Keratinocyte (primary cell): ENCODE data around the gene DEXI. TPM values are rescaled to one million over a fixed set of nuclear protein-coding genes. Genes with fewer than 3 reads are reported as not detected.
"Not testable (repeated sequence)": the region's sequence is repeated elsewhere in the genome, so short reads cannot be mapped to it uniquely, and the experiment has no call there.

ENCODE experiments used
- DNase-seq: peaks from one replicate; pipeline ENCODE4 v3.0.0-alpha.2; 2011; ENCODE audit warnings: low read depth, missing footprints, low spot score
- FAIRE-seq: peaks from 2 replicates; lab custom pipeline; 2011; peaks lifted over from hg19 to GRCh38; lab: Jason Lieb, UNC
- H2AFZ ChIP-seq: 2 replicates; pipeline ENCODE4 v1.6.0; 2012; ENCODE audit warnings: low read length, control low read depth, inconsistent platforms; ENCODE audit not compliant: control insufficient read depth
- H3K27ac ChIP-seq: 2 replicates; pipeline ENCODE4 v1.5.1; 2011; ENCODE audit warnings: low read length; ENCODE audit not compliant: control insufficient read depth, insufficient read depth
- H3K27me3 ChIP-seq: 3 replicates; pipeline ENCODE4 v1.6.0; 2011; ENCODE audit warnings: low read length; ENCODE audit not compliant: control insufficient read depth, insufficient read depth; ENCODE audit errors: extremely low read depth
- H3K36me3 ChIP-seq, 2 experiments: 2 replicates in 1 of 2; 3 replicates in 1 of 2; pipeline ENCODE4 v1.5.1; 2011; ENCODE audit warnings: low read length in 2 of 2, mild to moderate bottlenecking in 1 of 2; ENCODE audit not compliant: control insufficient read depth in 2 of 2, insufficient read depth in 2 of 2; ENCODE audit errors: extremely low read depth in 1 of 2
- H3K4me1 ChIP-seq: 3 replicates; pipeline ENCODE4 v1.5.1; 2011; ENCODE audit warnings: low read length; ENCODE audit not compliant: control insufficient read depth, insufficient read depth; ENCODE audit errors: extremely low read depth
- H3K4me2 ChIP-seq: 3 replicates; pipeline ENCODE4 v1.6.0; 2011; ENCODE audit warnings: low read depth, low read length; ENCODE audit not compliant: control insufficient read depth, insufficient read depth; ENCODE audit errors: extremely low read depth
- H3K4me3 ChIP-seq, 3 experiments: fragments of 200-600 bp in 1 of 3; sonication (generic) in 1 of 3; 2 replicates in 2 of 3; 3 replicates in 1 of 3; pipeline ENCODE4 v1.5.1; 2011 to 2016; ENCODE audit warnings: low read length in 3 of 3, mild to moderate bottlenecking in 3 of 3, control low read depth in 2 of 3, inconsistent platforms in 1 of 3, low read depth in 1 of 3, mixed read lengths in 1 of 3, mixed run types in 1 of 3, moderate library complexity in 1 of 3; ENCODE audit not compliant: control insufficient read depth in 2 of 3, insufficient read depth in 2 of 3; ENCODE audit errors: extremely low read depth in 1 of 3
- H3K79me2 ChIP-seq: 2 replicates; pipeline ENCODE4 v1.6.0; 2012; ENCODE audit warnings: low read length; ENCODE audit not compliant: control insufficient read depth, insufficient read depth
- H3K9ac ChIP-seq: 3 replicates; pipeline ENCODE4 v1.6.0; 2011; ENCODE audit warnings: low read length; ENCODE audit not compliant: control insufficient read depth, insufficient read depth; ENCODE audit errors: extremely low read depth
- H3K9me1 ChIP-seq: 3 replicates; pipeline ENCODE4 v1.6.0; 2011; ENCODE audit warnings: low read length; ENCODE audit not compliant: control insufficient read depth, insufficient read depth; ENCODE audit errors: extremely low read depth
- H3K9me3 ChIP-seq: 2 replicates; pipeline ENCODE4 v1.5.1; 2012; ENCODE audit warnings: low read depth, low read length; ENCODE audit not compliant: control insufficient read depth
- H4K20me1 ChIP-seq: 3 replicates; pipeline ENCODE4 v1.6.0; 2011; ENCODE audit warnings: low read length; ENCODE audit not compliant: control insufficient read depth, insufficient read depth; ENCODE audit errors: extremely low read depth
- EZH2 ChIP-seq: IDR thresholded peaks from one replicate; pipeline ENCODE4 v1.6.1; 2012; ENCODE audit warnings: inconsistent platforms, mild to moderate bottlenecking, low read length, moderate library complexity
- dilution Hi-C: fragments of 300-500 bp; cut with MboI; formaldehyde crosslinking; loops from one replicate; pipeline ENCODE4 v1.7.0; 2020; ENCODE audit warnings: low sequenced_read_pairs; ENCODE audit not compliant: extremely low pct_ligation_motif_present
- polyA plus RNA-seq, 5 experiments: library from polyadenylated mRNA; depleted of rRNA in 3 of 5; stranded (reverse) in 3 of 5; stranded (forward) in 1 of 5; unstranded in 1 of 5; fragments of >200 nt; gene quantifications; 1 replicate in 1 of 5; 2 replicates in 3 of 5; 3 replicates in 1 of 5; pipeline versions ENCODE4 v1.2.1 to v1.2.3, GENCODE V29; 2011 to 2012; ENCODE audit warnings: missing spikeins in 2 of 5, low read depth in 1 of 5, low replicate concordance in 1 of 5
- TF ChIP-seq, protein P1 (sequence below), 3 experiments: IDR thresholded peaks in 1 of 3; conservative IDR thresholded peaks in 1 of 3; optimal IDR thresholded peaks in 1 of 3; 2 replicates in 2 of 3; 3 replicates in 1 of 3; pipeline versions ENCODE3 to v1.5.1; 2011; ENCODE audit warnings: low read length in 3 of 3, mild to moderate bottlenecking in 3 of 3, moderate library complexity in 2 of 3, control low read depth in 1 of 3, inconsistent platforms in 1 of 3; ENCODE audit not compliant: insufficient read depth in 2 of 3; ENCODE audit errors: extremely low read depth in 1 of 3

The DEXI gene
- polyA plus RNA-seq, 1 donor (not counting 4 experiments of a cell fraction or from before 2014, with no cell fraction given): 25.9 TPM

DNA sequence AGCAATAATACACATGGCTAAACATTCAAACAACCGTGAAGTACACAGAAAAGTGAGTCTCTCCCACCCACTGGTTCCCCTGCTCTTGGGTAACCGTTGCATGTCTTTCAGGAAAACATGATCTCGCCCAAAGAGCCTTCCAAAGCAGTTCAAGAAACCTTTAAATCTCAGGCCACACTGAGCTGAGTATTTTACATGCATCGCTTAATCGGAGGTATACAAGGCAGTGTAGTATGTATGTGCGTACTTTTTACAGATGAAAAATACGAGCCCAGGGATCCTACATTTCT is 741 bp upstream of the DEXI start:
- Histone ChIP-seq H3K27ac (no peak overlapping the region), H4K20me1 (peaks cover 29% of the 10 kb centered on the region), H3K36me3 (peaks cover 4 to 15% of the 10 kb centered on the region in 2 experiments), H3K9me3 (no peaks in the 10 kb centered on the region), H3K4me1 (peaks cover 56% of the 10 kb centered on the region), H3K4me3 (peak overlapping the region in 1 of 3 experiments; percentile 75), H3K4me2 (peak overlapping the region; percentile 80), H3K9me1 (peaks cover 8% of the 10 kb centered on the region), H3K9ac (no peak overlapping the region), H3K79me2 (peaks cover 69% of the 10 kb centered on the region), H3K27me3 (no peaks in the 10 kb centered on the region), H2AFZ (no peak overlapping the region)
- TF ChIP-seq EZH2: no peak
- TF ChIP-seq, protein P1, sequence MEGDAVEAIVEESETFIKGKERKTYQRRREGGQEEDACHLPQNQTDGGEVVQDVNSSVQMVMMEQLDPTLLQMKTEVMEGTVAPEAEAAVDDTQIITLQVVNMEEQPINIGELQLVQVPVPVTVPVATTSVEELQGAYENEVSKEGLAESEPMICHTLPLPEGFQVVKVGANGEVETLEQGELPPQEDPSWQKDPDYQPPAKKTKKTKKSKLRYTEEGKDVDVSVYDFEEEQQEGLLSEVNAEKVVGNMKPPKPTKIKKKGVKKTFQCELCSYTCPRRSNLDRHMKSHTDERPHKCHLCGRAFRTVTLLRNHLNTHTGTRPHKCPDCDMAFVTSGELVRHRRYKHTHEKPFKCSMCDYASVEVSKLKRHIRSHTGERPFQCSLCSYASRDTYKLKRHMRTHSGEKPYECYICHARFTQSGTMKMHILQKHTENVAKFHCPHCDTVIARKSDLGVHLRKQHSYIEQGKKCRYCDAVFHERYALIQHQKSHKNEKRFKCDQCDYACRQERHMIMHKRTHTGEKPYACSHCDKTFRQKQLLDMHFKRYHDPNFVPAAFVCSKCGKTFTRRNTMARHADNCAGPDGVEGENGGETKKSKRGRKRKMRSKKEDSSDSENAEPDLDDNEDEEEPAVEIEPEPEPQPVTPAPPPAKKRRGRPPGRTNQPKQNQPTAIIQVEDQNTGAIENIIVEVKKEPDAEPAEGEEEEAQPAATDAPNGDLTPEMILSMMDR (optimal IDR thresholded peaks at IDR 0.05 in 1 of 3, IDR thresholded peaks at IDR 0.05 in 1 of 3, conservative IDR thresholded peaks at IDR 0.05 in 1 of 3; ENCODE audit: extremely low read depth in 1 of 3, insufficient read depth in 2 of 3, low read length in 3 of 3): no peak
- dilution Hi-C loops: no loop called here
- no peak for FAIRE-seq
- DNase-seq: no peak

- Histone ChIP-seq H3K9ac (peak overlapping the region; percentile 70), H4K20me1 (peaks cover 31% of the 10 kb centered on the region), H3K4me3 (peak overlapping the region; percentile 65 to 84 (median 80)), H3K27ac (peak overlapping the region; percentile 10), H3K36me3 (peaks cover 4 to 23% of the 10 kb centered on the region in 2 experiments), H3K79me2 (peaks cover 72% of the 10 kb centered on the region), H3K4me1 (peaks cover 58% of the 10 kb centered on the region)
- H3K27me3 ChIP-seq, DNase-seq, H3K9me1 ChIP-seq, dilution Hi-C loops, H3K9me3 ChIP-seq, FAIRE-seq, H3K4me2 ChIP-seq, H2AFZ ChIP-seq: not testable (repeated sequence)
Measured at GRCh38 chr16:10941935-10942351, 325 bp downstream of the DEXI start.
